ENCODE data around the gene GABRG3.
A peak's percentile ranks its signal among the peaks of the same experiment; 100 is the strongest.
"Not testable (repeated sequence)": the region's sequence is repeated elsewhere in the genome, so short reads cannot be mapped to it uniquely, and the experiment has no call there.

GABRG3 gene

DNA sequence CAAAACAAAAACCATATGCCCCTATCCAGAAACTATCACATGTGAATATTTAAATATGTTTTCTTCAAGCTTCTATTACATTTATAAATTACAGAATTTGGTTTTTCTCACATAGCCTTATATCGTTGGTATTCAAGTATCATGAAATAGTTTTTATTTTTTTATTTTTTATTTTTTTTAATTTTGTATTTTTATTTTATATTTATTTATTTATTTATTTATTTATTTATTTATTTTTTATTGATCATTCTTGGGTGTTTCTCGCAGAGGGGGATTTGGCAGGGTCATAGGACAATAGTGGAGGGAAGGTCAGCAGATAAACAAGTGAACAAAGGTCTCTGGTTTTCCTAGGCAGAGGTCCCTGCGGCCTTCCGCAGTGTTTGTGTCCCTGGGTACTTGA is 32.0 kb downstream of the GABRG3 start:
- not testable (repeated sequence) for DNase-seq

DNA sequence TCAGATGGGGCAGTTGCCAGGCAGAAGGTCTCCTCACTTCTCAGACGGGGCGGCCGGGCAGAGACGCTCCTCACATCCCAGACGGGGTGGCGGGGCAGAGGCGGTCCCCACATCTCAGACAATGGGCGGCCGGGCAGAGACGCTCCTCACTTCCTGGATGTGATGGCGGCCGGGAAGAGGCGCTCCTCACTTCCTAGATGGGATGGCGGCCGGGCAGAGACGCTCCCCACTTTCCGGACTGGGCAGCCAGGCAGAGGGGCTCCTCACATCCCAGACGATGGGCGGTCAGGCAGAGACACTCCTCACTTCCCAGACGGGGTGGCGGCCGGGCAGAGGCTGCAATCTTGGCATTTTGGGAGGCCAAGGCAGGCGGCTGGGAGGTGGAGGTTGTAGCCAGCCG is 33.2 kb downstream of the GABRG3 start:
- DNase-seq = not testable (repeated sequence)

DNA sequence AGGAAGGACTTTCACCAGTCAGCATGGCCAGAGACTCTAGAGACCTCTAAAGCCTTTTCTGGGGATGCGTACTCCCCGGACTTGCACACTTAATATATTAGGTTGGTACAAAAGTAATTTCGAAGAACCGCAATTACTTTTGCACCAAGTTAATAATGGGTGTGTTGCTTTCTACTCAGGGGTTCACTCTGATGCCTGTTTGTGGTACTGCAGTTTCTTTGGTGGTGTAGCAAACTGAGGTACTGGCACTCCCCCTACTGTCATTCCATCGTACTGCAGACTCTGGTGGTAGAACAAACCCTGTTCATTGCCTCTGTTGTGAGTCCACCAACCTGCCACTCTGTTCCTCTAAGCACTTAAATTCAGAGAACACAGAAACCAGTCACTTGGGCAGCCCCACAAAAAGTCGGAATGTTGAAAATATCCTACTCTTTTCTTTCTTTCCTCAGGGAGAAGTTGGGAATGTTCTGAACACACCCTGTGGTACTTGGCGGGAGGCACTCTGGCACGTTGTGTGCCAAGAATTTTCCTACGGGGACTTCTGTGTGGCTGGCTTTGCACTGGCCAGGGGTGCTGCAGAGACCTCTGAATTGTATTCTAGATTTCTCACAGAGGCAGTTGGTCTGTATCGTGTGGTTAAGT is 46.3 kb downstream of the GABRG3 start:
- DNase-seq = peak; percentile 66

DNA sequence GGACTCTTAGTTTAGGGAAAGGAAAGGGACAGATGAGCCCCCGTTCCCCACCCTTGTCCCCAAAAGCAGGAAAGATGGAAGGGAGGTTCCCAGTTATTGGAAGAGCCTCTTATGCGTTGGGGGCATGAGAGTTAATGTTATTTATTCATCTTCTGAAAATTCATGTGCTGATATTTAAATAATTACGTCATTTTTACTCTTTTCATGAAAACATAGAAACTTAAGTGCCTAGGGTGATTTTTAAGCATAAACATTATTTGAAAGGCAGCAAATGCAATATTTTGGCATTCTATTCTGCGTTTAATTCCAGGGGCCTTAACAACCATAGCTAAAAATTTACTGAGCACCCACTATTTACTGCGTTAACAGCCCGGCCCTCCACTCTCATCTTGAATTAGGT is 48.7 kb downstream of the GABRG3 start:
- no peak for DNase-seq

DNA sequence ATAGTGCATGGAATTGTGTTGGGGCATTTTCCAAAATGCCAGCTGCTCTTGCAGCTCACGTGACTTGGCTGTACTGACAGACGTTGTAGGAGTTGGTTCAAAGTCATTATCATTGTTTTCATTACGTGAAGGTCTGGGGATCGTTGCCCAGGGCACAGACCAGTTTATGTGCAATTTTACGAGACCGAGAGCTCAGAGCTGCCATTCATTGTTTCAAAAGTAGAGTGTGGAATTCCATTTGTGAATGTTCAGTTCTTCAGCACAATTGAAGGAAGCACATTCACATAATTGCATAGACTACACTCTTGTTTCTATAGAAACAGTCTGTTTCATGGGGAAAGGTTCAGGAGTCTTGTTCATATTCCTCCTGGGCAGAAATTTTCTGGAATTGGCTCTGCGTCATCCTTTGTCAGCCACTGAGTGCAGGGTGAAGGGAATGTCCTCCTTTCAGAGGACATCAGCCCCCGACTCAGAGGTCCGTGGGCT is 54.5 kb downstream of the GABRG3 start:
- no peak for DNase-seq

DNA sequence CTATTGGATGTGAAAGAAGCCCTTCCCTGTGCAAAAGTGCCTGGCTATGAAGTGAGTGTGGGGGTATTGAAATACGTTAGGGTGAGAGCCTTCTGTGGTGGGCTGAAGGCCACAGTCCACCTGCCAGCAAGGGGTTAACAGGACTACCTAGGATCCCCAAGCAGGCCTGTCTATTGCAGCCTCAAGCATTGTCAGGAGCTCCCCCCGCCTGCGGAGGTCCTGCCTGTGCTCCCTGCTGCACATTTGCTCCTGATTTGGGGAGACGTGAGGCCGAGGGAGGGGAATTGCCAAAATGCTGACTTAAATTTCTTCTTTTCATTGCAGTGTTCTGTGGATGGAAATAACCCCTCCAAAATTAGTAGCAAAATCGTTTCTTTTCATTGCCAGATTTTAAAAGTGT is 56.2 kb downstream of the GABRG3 start:
- DNase-seq = no peak

DNA sequence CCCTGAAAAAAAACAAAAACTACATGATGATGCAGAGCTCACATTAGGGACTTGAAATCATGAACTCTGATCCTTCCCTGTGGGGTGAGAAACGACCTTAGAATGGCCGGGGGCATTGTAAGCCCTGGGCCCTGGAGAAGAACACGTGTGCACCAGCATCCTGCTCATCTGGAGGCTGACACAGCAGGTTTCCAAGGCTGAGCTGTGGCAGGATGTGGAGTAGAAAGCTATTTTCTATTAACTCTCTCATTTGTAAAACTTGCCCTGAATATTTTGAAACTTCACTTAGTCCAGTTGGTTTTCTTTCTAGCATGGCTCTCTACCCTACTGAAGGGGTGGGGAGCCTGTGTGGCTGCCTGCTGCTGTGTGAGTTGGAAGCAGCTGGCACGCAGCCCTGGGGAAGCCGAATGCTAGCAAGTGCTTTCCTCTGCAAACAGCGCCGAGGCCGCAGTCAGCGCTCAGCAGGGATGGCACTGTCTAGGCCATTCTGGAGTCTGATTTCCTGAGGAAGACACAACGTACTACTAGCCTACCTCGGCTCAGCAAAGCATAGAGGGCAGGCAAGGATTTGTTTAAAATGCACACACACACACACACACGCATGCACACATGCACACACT is 58.0 kb downstream of the GABRG3 start:
- peak; percentile 53 for DNase-seq

DNA sequence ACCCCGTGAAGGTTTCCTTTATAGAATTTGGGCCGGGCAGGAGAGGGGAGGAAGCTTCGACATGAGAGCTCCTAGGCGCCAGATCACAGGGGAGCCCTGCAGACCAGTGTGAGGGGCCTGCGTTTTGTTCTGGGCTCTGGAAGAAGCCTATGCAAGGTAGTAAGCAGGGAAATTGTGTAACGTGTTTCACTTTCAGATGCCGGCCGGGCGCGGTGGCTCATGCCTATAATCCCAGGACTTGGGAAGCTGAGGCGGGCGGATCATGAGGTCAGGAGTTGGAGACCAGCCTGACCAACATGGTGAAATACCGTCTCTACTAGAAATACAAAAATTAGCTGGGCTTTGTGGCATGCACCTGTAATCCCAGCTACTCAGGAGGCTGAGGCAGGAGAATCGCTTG is 65.2 kb downstream of the GABRG3 start:
- DNase-seq = no peak

DNA sequence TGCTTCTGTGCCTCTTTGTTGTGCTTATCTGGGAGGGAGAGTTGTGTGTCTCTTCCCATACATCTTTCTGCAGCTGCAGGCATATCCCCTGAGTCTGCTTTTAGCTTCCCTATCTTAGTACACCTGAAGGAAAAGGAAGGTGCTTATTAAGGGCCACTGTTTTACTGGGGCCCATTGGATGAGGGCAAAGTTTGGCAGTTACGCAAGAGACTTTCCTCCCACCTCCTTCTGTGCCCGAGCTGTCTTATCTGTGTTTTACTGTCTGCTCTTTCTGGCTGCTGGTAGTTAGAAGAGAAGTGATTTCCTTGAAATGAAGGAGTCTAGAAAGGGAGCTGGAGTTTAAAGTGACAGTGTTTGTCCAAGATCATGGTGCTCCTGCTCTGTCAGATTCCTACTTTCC is 66.5 kb downstream of the GABRG3 start:
- no peak for DNase-seq

DNA sequence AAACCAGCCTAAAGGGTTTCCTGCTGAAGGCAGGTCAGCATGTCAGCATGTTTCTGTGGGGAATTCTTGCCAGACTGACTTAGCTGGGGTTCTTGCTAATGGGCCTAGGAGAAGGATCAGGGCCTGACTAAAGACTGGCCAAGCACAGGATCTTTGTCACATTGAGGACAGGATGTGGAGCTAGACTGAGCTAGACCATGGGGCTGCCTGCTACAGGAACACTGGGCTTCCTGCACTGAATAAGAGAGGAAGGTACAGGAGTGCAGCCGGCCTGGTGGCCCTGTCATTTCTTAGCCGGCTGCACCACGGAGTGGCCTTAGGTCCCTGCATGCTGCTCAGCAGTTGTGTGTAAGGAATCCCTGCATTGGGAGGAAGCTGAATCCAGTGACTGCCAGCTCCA is 68.2 kb downstream of the GABRG3 start:
- no peak for DNase-seq

DNA sequence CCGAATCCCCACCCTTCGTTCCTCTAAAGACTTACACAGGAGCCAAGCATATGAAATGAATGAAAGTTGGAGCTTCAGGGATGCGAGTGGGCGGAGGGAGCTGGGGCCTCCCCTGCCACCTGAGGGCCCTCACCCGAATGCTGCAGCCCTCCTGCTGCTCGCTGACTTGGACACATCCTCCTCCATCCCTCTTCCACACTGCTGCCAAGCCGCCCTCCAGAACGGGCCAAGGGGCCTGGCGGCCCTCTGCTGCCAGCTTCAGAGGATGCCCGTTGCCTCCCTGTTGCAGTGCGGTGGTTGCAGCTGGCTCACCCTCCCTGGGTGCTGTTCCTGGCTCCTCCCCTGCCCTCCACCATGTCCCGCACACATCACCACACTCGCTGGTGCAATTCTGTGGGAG is 71.2 kb downstream of the GABRG3 start:
- DNase-seq = no peak

DNA sequence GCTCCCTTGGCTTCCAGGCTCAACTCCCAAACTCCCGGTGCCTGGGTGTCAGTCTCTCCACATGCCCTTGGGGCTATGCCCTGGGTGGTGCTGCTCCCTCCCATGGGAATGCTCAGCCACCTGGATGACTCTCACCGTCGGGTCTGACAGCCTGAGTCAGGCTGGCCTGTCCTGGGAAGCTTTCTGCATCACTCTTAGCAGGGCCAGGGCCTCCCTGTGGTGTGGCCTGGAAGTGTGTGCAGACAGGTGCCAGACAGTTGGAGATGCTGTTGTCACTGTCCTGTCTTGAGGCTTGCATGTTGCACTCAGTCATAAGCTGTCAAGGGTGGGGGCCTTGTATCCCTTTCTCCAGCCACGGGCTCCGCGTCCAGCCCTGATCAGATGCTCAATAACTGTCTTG is 71.7 kb downstream of the GABRG3 start:
- no peak for DNase-seq

DNA sequence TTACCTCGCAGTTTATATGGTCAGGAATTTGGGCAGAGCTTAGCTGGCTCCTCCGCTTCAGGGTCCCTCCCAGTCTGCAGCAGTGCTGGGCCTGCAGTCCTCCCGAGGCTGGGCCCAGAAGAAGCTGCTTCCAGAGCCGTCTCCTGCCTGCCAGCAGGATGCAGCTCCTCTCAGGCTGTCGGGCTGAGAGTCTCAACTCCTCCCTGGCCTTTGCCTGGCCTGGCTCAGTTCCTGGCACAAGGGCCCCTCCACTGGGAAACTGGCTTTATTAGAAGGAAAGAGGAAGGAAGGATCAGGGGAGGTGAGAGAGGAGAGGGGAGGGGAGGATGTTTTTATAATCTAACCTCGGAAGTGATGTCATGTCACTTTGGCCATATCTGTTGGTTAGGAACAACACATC is 72.8 kb downstream of the GABRG3 start:
- no peak for DNase-seq

DNA sequence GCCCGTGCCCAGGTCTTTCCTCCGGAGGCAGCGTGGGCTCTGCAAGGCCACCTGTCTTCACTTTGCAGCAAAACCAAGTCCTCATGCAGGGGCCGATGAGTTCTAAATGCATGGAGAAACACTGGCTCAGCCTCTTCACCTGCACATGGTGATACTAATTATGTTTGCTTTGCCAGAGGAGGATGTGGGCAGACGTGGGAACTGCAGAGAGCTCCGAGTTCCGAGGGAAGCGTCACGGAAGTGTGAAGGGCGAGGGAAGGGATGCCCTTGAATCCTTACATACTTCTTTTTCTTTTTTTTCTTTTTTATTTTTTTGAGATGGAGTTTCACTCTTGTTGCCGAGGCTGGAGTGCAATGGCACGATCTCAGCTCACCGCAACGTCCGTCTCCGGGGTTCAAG is 74.8 kb downstream of the GABRG3 start:
- DNase-seq = no peak

DNA sequence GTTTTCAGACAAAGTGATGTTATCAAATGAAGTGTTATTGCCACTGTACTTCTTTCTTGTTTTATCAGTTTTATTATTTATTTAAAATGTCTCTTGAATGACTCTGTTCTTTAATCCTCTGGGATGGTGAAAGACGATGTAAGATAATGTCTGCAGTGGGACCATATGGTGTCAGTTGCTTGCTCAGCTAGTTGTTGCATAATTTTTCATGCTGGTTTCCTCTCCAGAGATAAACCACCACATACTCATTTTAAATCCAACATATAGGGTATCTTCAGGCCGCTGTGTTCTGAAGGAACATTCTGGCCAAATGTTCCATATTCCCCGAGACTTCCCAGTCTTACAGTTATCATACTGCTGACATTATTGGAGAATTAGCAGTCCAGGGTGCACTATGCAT is 75.9 kb downstream of the GABRG3 start:
- no peak for DNase-seq

DNA sequence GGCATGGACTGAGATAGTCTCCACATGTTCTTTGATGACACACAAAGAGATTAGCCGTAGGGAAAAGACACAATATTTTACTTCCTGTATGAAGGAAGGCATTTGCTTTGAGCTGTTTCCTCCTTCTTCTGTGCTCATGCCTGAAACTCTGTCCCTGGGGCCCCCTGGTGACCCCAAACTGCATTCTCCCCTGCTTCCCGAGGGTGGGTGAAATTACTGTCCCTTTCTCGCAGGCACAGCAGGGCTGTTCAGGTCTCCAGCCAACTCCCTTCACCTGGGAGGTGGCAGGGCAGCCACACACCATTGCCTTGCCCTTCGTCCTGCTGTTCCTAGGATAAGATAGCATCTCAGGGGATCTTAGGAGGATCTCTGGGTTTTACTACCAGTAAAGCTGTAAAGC is 79.2 kb downstream of the GABRG3 start:
- DNase-seq = no peak

DNA sequence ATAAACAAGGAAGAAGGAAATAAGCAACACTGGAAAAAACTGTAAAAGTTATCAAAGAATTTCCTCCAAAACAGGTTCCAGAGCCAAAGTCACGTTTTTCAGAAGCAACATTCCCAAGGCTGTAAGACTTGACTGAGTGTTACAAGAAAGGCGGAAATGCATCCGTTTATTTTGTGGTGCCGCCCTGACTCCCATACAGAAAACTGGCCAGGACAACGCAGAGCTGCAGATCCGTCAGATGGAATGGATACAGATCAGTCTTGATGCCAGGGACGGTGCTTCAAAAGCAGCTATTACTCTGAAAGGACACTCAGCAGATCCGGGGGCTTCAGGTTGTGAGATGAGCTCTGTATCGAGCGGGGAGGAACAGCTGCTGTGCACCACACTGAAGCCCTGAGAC is 83.4 kb downstream of the GABRG3 start:
- DNase-seq = no peak

DNA sequence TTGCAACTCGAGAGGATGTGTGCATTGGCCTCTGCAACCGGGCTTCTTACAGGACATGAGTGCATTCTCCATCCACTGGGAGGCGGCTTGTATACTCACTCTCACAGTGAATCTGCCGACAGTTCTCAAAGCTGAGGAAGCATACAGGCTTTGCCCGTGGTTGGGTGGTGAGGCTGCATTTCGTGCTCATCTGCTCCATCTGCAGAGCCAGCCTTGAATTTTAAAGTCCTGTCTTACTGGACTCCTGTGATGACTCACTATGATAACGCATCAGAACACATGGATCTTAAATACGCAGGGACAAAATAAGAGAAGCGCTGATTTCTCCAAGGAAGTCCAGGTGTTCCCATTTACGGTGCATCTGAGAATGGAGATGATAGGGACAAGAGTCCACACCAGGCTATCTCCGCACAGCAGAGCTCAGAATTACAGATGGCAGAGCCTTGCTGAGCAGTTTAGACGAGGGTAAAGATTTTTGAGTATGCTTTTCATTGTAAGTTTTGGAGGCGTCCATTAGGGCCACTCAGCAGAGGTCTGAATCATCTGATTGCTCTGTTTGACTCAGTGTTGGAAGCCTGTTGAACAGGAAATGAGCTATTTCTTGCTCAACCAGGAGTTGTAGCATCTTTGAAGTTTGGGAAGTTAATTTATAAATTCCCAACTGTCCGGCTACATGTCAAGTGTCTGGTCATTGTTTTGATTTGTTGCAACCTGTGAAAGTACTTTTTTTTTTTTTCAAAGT is 87.1 kb downstream of the GABRG3 start:
- DNase-seq = no peak

DNA sequence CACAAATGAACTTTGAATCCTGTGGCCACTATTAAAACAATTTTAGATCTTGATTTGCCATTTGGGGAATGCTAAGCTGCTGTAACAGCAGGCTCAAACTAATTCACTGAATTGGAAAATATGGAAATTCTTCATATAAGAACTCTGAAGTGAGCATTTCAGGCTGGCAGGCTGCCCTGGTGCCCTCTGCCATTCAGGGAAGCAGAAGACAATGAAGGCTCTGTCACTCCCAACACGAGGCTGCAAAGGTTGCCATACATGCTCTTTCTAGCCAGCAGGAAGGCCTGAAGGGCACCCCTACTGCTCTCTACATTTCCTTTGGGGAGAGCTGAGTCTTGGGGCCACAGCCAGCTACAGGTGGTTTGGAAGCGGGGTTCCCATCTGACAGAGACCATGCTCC is 88.0 kb downstream of the GABRG3 start:
- DNase-seq = no peak

DNA sequence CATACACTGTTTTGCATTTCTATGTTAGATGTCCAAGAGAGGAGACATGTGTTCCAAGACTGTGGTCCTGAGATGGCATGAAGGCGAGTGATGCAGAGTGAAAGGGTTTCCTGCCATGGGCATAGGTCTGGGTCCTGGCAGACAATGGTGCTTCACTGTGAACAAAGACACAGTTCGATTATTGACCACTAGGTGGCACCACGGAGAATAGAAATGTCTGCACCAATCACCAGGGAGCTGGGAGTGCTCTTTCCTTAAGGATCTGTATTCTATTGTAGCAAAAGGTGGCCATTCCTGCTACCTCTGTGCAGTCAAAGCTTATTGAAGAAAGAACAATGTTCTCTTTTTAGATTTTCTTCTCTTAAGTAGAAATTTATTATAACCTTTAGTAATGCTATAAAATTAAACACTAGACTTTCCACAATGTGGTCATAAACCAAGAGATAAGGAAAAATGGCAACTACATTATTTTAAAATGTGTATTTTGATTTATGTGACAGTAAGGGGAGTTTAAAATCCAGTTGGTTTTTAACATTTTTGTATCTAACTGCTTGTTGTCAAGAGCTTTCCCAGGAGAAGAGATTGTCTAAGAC is 88.7 kb downstream of the GABRG3 start:
- DNase-seq = peak; percentile 60

DNA sequence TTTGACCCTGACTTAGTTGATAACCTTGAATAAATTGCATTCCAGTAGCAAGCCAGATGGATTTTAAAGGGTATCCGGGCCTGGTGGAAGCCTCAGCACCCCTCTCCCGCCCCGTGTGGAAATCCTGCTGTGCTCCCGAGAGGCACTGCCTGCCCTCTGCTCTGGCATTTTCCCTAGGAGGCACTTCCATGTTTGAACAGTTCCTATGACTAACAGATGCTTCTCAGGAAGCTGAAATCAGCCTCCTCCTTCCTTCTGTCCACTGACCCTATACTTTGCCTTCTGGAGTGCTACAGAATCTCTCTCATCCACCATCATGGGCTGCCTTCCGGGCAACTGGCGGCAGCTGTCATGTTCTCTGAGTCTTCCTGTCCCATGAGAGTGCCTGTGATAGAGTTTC is 90.8 kb downstream of the GABRG3 start:
- no peak for DNase-seq

DNA sequence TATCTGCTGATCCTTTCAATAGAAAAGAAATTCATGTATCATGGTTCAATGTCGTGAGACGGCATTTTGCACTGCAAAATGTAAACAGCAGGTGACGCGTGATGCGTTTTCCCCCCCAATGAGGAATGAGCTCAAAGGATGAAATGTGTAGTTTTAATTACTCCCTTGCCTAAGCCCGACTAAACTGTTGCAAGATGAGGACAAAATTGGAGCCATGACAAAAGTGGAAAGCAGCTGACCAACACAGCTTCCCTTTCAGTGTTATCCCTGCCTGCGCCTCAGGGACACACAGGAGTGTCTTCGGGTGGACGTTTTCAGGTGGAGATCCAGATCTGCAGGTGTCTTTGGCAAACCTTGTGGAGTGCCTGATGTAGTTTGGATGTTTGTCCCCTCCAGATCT is 92.0 kb downstream of the GABRG3 start:
- no peak for DNase-seq

DNA sequence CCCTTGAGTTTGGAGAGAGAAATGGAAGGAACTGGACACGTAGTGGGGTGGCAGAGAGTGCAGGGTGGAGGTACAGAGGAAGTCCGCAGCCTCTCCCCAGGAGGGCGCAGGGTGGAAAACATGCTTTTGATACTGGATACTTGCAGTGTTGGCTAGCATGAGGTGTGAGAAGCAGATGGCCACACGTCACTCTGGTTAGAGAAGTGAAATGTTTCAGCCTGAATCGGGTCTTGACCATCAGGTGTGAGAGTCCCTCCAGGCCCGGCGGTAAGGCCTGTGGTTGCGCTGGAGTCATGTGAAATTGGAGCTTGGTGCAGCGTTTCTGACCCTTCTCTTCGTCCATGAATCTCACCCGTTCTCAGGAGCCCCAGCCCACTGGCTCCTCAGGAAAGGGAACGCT is 93.1 kb downstream of the GABRG3 start:
- no peak for DNase-seq

DNA sequence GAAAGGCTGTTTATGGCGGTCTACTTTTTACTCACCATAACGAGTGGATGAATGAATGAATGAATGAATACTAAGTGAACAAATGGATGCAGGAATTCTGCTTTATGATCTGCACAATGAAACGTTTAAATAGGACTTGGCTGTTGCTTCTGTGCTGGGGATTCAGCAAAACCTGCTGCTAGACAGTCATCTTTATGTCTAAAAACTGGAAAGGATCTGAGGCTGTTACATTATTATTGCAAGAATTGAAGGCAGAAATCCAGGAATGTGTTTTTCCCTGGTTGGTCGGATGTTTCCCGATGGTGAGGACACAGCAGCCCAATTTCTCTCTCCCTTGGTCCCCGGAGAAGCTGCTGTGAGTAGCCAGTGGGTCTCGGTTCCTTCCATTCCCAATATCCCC is 94.2 kb downstream of the GABRG3 start:
- no peak for DNase-seq

All from COR-L47 (cell line).